Body of pancreas (tissue), 4 donors: Measurements from ENCODE around the gene PNMT.

Experiments used
- POLR2A ChIP-seq, 3 donors: fragments of 450-650 bp; IDR thresholded peaks; one replicate each; pipeline ENCODE4 v1.6.1; 2016; ENCODE audit warnings: antibody characterized with exemption in 3 of 3, mild to moderate bottlenecking in 2 of 3
- TF ChIP-seq, protein P1 (sequence below), 7 experiments: fragments of 450-650 bp in 4 of 7; fragments of 200-600 bp in 3 of 7; sonication (generic) in 3 of 7; IDR thresholded peaks; one replicate each; pipeline ENCODE4 v1.5.1; 2016 to 2019; ENCODE audit warnings: antibody characterized with exemption in 7 of 7

DNA sequence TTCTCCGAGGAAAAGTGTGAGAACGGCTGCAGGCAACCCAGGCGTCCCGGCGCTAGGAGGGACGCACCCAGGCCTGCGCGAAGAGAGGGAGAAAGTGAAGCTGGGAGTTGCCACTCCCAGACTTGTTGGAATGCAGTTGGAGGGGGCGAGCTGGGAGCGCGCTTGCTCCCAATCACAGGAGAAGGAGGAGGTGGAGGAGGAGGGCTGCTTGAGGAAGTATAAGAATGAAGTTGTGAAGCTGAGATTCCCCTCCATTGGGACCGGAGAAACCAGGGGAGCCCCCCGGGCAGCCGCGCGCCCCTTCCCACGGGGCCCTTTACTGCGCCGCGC is 31.5 kb downstream of the PNMT start, which contains the start of gene ERBB2:
- TF ChIP-seq, protein P1, sequence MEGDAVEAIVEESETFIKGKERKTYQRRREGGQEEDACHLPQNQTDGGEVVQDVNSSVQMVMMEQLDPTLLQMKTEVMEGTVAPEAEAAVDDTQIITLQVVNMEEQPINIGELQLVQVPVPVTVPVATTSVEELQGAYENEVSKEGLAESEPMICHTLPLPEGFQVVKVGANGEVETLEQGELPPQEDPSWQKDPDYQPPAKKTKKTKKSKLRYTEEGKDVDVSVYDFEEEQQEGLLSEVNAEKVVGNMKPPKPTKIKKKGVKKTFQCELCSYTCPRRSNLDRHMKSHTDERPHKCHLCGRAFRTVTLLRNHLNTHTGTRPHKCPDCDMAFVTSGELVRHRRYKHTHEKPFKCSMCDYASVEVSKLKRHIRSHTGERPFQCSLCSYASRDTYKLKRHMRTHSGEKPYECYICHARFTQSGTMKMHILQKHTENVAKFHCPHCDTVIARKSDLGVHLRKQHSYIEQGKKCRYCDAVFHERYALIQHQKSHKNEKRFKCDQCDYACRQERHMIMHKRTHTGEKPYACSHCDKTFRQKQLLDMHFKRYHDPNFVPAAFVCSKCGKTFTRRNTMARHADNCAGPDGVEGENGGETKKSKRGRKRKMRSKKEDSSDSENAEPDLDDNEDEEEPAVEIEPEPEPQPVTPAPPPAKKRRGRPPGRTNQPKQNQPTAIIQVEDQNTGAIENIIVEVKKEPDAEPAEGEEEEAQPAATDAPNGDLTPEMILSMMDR (IDR thresholded peaks at IDR 0.05): no peak
- TF ChIP-seq POLR2A (IDR thresholded peaks at IDR 0.05): peak; percentile 63 to 86 (median 86)
